Activated CD8-positive, alpha-beta T cell treated with anti-CD3 and anti-CD28 coated beads for 36 hours (primary cell): ENCODE data around the gene DDO. TPM values are rescaled to one million over a fixed set of nuclear protein-coding genes. Genes with fewer than 3 reads are reported as not detected.

Experiments
- ATAC-seq: fragments of 200-7000 bp; cut with Tn5 transposase; one replicate; pipeline ENCODE4 v1.10.0; 2021; ENCODE audit warnings: mild to moderate bottlenecking, moderate library complexity
- CTCF ChIA-PET: fragments of 350-600 bp; sonication (Branson Sonifier 250); formaldehyde crosslinking; loops from one replicate; lab custom pipeline; 2021; ENCODE audit warnings: antibody characterized with exemption; lab: Charles Lee
- POLR2A ChIA-PET: fragments of 350-600 bp; sonication (Branson Sonifier 250); formaldehyde crosslinking; loops from one replicate; lab custom pipeline; 2021; ENCODE audit warnings: antibody characterized with exemption; lab: Charles Lee
- DNase-seq: peaks from one replicate; pipeline ENCODE4 v3.0.0-alpha.2; 2020
- H3K27ac Mint-ChIP-seq: one replicate; pipeline ENCODE4 v1.8.0; 2021; ENCODE audit warnings: mild to moderate bottlenecking, mixed read lengths
- H3K27me3 Mint-ChIP-seq: one replicate; pipeline ENCODE4 v1.8.0; 2021; ENCODE audit warnings: mixed read lengths
- H3K36me3 Mint-ChIP-seq: one replicate; pipeline ENCODE4 v1.8.0; 2021; ENCODE audit warnings: low read depth, mixed read lengths
- H3K4me1 Mint-ChIP-seq: one replicate; pipeline ENCODE4 v1.8.0; 2021; ENCODE audit warnings: low read depth, mixed read lengths
- H3K4me3 Mint-ChIP-seq: one replicate; pipeline ENCODE4 v1.8.0; 2021; ENCODE audit warnings: mild to moderate bottlenecking, moderate library complexity, mixed read lengths
- H3K9me3 Mint-ChIP-seq: one replicate; pipeline ENCODE4 v1.8.0; 2021; ENCODE audit warnings: mixed read lengths
- intact Hi-C: fragments of 100-400 bp; cut with micrococcal nuclease; formaldehyde crosslinking; loops from one replicate; pipeline ENCODE4 v1.10.0; 2022
- total RNA-seq, 2 experiments: library from RNA; stranded (reverse); gene quantifications; one replicate each; pipeline ENCODE4 v1.2.3, GENCODE V29; 2021
- TF ChIP-seq, protein P1 (sequence below): fragments of 200-600 bp; IDR thresholded peaks from one replicate; pipeline ENCODE4 v1.8.0; 2022; ENCODE audit warnings: antibody characterized with exemption, mild to moderate bottlenecking

Gene DDO
- total RNA-seq, 2 experiments from 2014 or later = not detected

DNA sequence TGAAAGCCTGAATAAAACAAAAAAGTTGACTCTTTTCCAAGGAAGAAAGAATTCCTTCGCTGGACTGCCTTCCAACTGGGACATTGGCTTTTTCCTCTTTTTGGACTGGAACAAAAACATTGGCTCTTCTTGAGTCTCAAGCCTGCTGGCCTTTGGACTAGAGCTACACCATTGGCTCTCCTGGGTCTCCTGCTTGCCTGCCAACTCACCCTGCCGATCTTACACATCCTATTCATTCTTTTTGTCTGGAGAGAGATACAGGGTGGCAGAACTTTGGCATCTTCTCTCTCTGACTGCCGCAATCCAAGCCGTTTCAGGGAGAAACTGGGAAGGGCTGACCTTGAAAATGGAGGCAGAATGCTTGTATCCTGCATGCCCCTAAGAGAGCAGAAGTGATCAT lies 20.2 kb downstream of the DDO start:
- no peak overlapping the region for H3K4me3 Mint-ChIP-seq
- CTCF ChIA-PET = interaction anchor here (1.5 kb wide), 2 partner anchors 8 to 356 kb away, joined by 4 to 6 read pairs; no protein-coding TSS in a partner anchor
- no peaks in the 10 kb centered on the region for H3K27me3 Mint-ChIP-seq
- no peak for ATAC-seq
- H3K36me3 Mint-ChIP-seq = no peaks in the 10 kb centered on the region
- H3K9me3 Mint-ChIP-seq = no peaks in the 10 kb centered on the region
- DNase-seq = no peak
- peaks cover 9% of the 10 kb centered on the region for H3K4me1 Mint-ChIP-seq
- TF ChIP-seq, protein P1, sequence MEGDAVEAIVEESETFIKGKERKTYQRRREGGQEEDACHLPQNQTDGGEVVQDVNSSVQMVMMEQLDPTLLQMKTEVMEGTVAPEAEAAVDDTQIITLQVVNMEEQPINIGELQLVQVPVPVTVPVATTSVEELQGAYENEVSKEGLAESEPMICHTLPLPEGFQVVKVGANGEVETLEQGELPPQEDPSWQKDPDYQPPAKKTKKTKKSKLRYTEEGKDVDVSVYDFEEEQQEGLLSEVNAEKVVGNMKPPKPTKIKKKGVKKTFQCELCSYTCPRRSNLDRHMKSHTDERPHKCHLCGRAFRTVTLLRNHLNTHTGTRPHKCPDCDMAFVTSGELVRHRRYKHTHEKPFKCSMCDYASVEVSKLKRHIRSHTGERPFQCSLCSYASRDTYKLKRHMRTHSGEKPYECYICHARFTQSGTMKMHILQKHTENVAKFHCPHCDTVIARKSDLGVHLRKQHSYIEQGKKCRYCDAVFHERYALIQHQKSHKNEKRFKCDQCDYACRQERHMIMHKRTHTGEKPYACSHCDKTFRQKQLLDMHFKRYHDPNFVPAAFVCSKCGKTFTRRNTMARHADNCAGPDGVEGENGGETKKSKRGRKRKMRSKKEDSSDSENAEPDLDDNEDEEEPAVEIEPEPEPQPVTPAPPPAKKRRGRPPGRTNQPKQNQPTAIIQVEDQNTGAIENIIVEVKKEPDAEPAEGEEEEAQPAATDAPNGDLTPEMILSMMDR = no peak
- POLR2A ChIA-PET = interaction anchor here (0.6 to 1.2 kb wide), 2 partner anchors 429 to 581 kb away, joined by 3 to 4 read pairs; no protein-coding TSS in a partner anchor
- H3K27ac Mint-ChIP-seq = no peak overlapping the region
- intact Hi-C loops = no loop called here

DNA sequence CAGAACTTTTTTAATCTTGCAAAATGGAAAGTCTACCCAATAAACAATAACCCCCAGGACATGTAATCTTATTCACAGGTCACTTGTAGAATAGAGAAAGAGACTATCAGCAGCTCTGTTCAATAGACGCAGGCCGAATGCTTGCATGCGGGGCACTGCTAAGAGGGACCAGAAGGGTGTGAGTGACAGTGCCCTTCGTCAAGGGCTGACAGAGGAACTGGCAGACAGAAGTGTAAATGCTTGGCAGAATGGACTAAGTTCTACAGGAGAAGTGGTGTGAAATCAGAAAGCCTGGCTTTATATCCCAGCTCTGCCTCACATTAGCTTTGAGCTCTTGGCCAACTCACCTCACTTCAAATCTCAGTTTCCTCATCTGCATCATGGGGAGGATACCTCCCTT lies 21.0 kb downstream of the DDO start:
- H3K4me1 Mint-ChIP-seq = peaks cover 17% of the 10 kb centered on the region
- ChIA-PET CTCF (interaction anchor here (0.6 to 1.5 kb wide), 3 partner anchors 9 to 354 kb away, joined by 3 to 4 read pairs (median 3); no protein-coding TSS in a partner anchor), POLR2A (interaction anchor here (1.2 kb wide), 1 partner anchor 428 kb away, joined by 3 read pairs; no protein-coding TSS in a partner anchor)
- no peaks in the 10 kb centered on the region for H3K27me3 Mint-ChIP-seq
- TF ChIP-seq, protein P1 = no peak
- DNase-seq (no peak), ATAC-seq (no peak)
- H3K36me3 Mint-ChIP-seq = no peaks in the 10 kb centered on the region
- no peaks in the 10 kb centered on the region for H3K9me3 Mint-ChIP-seq
- intact Hi-C loops = loop anchor here (5.0 kb wide), 1 partner anchor 342 kb away; no protein-coding TSS in a partner anchor
- H3K27ac Mint-ChIP-seq = no peak overlapping the region
- no peak overlapping the region for H3K4me3 Mint-ChIP-seq

DNA sequence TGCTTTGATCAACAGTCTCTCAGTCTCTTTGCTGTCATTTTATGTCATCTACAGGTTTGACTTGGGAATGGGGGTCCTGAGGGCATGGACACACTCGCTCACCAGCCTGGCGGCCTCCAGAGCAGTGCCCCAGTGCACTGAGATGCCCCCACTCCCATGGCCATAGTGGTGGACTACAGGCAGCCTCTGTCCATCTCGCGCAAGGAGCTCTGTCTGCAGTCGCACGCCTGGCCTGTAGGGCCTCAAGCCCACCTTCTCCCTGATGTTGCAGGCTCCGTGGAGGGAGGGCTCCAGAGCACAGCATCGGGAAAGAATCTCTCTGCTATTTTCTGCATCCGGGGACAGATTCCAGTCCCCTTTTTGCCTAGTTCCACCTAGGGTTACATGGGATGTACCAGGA lies 22.6 kb downstream of the DDO start:
- ChIA-PET POLR2A (interaction anchor here (1.4 kb wide), 1 partner anchor 213 kb away, joined by 4 read pairs; the partner anchor contains the start of gene WASF1), CTCF (interaction anchor here (0.9 to 5.6 kb wide), 8 partner anchors 15 to 689 kb away, joined by 3 to 86 read pairs (median 6); no protein-coding TSS in a partner anchor)
- peaks cover 22% of the 10 kb centered on the region for H3K4me1 Mint-ChIP-seq
- no peaks in the 10 kb centered on the region for H3K9me3 Mint-ChIP-seq
- ATAC-seq (no peak), DNase-seq (no peak)
- no peak overlapping the region for H3K4me3 Mint-ChIP-seq
- TF ChIP-seq, protein P1 = no peak
- no peaks in the 10 kb centered on the region for H3K36me3 Mint-ChIP-seq
- no peak overlapping the region for H3K27ac Mint-ChIP-seq
- H3K27me3 Mint-ChIP-seq = no peaks in the 10 kb centered on the region
- intact Hi-C loops = loop anchor here (5.0 kb wide), 1 partner anchor 340 kb away; no protein-coding TSS in a partner anchor

DNA sequence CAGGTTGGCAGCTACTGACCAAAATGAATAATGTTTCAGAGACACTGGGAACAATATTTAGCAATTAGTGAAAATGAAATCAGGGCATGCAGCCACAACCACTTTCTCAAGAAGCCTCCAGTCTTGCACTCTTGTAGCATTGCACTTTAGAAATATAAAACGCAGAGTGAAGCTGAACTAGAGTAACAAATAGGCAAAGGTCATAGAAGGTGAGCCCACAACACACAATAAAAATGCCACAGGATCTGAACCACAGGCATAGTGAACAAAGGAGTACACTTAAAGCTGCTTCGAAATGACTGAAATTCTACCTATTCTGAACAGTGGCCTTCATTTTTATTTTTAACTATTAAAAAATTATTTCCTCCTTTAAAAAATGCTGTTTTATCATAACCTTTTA lies 25.0 kb downstream of the DDO start:
- ChIA-PET CTCF (interaction anchor here (0.6 to 5.6 kb wide), 21 partner anchors 9 to 690 kb away, joined by 3 to 86 read pairs (median 4); no protein-coding TSS in a partner anchor), POLR2A (no interaction called here)
- H3K27ac Mint-ChIP-seq = peak overlapping the region; percentile 79
- H3K4me1 Mint-ChIP-seq = peaks cover 25% of the 10 kb centered on the region
- TF ChIP-seq, protein P1 = no peak
- no peaks in the 10 kb centered on the region for H3K9me3 Mint-ChIP-seq
- no peaks in the 10 kb centered on the region for H3K36me3 Mint-ChIP-seq
- H3K4me3 Mint-ChIP-seq = no peak overlapping the region
- ATAC-seq (peak; percentile 60), DNase-seq (peak; percentile 24)
- H3K27me3 Mint-ChIP-seq = no peaks in the 10 kb centered on the region
- intact Hi-C loops = loop anchor here (1.0 to 5.0 kb wide), 3 partner anchors 208 to 685 kb away; no protein-coding TSS in a partner anchor

DNA sequence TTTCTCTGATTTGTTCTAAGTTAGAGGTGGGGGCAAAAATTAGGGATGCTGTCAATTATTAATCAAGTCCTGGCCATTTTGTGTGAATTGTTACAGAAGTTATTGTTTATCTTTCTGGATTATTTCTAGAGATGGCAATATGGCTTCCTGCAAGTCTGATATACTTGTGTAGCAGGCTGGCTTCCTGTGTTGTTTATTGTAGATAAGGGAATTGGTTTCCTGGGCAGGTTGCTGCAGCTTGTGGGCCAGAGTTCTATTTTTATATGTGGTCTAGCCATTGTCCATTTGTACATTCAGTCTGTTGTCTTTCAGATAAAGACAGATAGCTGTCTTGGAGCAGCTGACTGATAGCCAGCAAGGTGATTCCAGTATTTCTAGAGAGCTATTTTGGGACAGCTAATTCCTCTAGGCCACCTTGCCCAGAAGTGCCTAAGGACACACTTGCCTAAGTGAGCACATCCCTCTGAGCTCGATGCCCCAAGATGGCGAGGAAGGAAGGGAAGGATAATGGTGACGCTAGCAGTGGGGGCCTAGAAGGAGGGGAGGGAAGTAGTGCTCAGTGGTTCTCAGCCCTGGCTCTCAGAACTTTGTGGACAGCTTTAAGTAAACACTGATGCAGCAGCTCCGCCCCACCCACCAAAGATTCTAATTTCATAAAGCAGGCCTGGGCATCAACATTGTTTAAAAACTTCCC lies 25.5 kb downstream of the DDO start:
- ATAC-seq = peak; percentile 40
- intact Hi-C loops = loop anchor here (1.0 to 5.0 kb wide), 3 partner anchors 207 to 685 kb away; no protein-coding TSS in a partner anchor
- H3K36me3 Mint-ChIP-seq = no peaks in the 10 kb centered on the region
- no peaks in the 10 kb centered on the region for H3K27me3 Mint-ChIP-seq
- DNase-seq = peak; percentile 16
- ChIA-PET CTCF (interaction anchor here (0.8 to 5.6 kb wide), 19 partner anchors 9 to 689 kb away, joined by 3 to 86 read pairs (median 4); no protein-coding TSS in a partner anchor), POLR2A (no interaction called here)
- TF ChIP-seq, protein P1 = no peak
- peaks cover 25% of the 10 kb centered on the region for H3K4me1 Mint-ChIP-seq
- H3K27ac Mint-ChIP-seq = peak overlapping the region; percentile 79
- H3K4me3 Mint-ChIP-seq = no peak overlapping the region
- no peaks in the 10 kb centered on the region for H3K9me3 Mint-ChIP-seq
